HEK293 (cell line): ENCODE results near the gene SLC34A3.

Experiments
- CTCF ChIA-PET: fragments of 350-600 bp; formaldehyde crosslinking; extraction: SDS; loops from one replicate; lab custom pipeline; 2021; ENCODE audit warnings: antibody characterized with exemption; lab: Yijun Ruan, JAX
- POLR2A ChIA-PET: fragments of 300-600 bp; formaldehyde crosslinking; extraction: SDS; loops from one replicate; lab custom pipeline; 2020; ENCODE audit warnings: antibody characterized with exemption, inconsistent platforms; lab: Yijun Ruan, JAX
- H3K27ac ChIP-seq: fragments of 200-500 bp; sonication (Bioruptor generic); 2 replicates; pipeline ENCODE4 v1.5.1; 2014; ENCODE audit warnings: low read depth, low read length, control low read depth, inconsistent platforms; ENCODE audit errors: extremely low read depth
- H3K36me3 ChIP-seq, 2 experiments: fragments of 200-500 bp in 1 of 2; sonication (Bioruptor generic) in 1 of 2; 1 replicate in 1 of 2; 2 replicates in 1 of 2; pipeline ENCODE4 v1.5.1; 2014 to 2017; ENCODE audit warnings: inconsistent platforms in 2 of 2, low read length in 2 of 2; ENCODE audit not compliant: control insufficient read depth in 2 of 2, insufficient read depth in 1 of 2
- H3K4me1 ChIP-seq: fragments of 200-500 bp; sonication (Bioruptor generic); 2 replicates; pipeline ENCODE4 v1.5.1; 2014; ENCODE audit warnings: mild to moderate bottlenecking, low read length, inconsistent platforms; ENCODE audit not compliant: control insufficient read depth, insufficient read depth
- H3K4me3 ChIP-seq: 2 replicates; pipeline ENCODE4 v1.5.1; 2011; ENCODE audit warnings: low read depth, mild to moderate bottlenecking, control low read depth, low read length, moderate library complexity
- H3K9me3 ChIP-seq: fragments of 200-500 bp; sonication (Bioruptor generic); 2 replicates; pipeline ENCODE4 v1.5.1; 2014; ENCODE audit warnings: low read depth, low read length, inconsistent platforms; ENCODE audit not compliant: control insufficient read depth, insufficient read depth
- BCL11A ChIP-seq: fragments of 450-650 bp; formaldehyde crosslinking; IDR thresholded peaks from 2 replicates; pipeline ENCODE4 v1.5.1; 2016; ENCODE audit warnings: low read depth, missing biosample characterization, missing genetic modification characterization
- GLIS2 ChIP-seq: fragments of 450-650 bp; formaldehyde crosslinking; IDR thresholded peaks from 2 replicates; pipeline ENCODE4 v1.5.1; 2016; ENCODE audit warnings: missing biosample characterization, missing genetic modification characterization
- HOXA7 ChIP-seq: sonication (generic); formaldehyde crosslinking; IDR thresholded peaks from 2 replicates; pipeline ENCODE4 v1.8.1; 2022; ENCODE audit warnings: missing genetic modification reagents, borderline replicate concordance
- KLF16 ChIP-seq: fragments of 450-650 bp; formaldehyde crosslinking; IDR thresholded peaks from 2 replicates; pipeline ENCODE4 v1.5.1; 2017; ENCODE audit warnings: missing biosample characterization, missing genetic modification characterization
- PRDM1 ChIP-seq: fragments of 450-650 bp; formaldehyde crosslinking; IDR thresholded peaks from 2 replicates; pipeline ENCODE4; 2016; ENCODE audit warnings: missing biosample characterization, missing genetic modification characterization
- RBAK ChIP-seq: fragments of 450-650 bp; formaldehyde crosslinking; IDR thresholded peaks from 2 replicates; pipeline ENCODE4 v1.5.1; 2016; ENCODE audit warnings: missing biosample characterization, missing genetic modification characterization
- ZFP69B ChIP-seq: fragments of 450-650 bp; formaldehyde crosslinking; IDR thresholded peaks from 2 replicates; pipeline ENCODE4 v1.5.1; 2016; ENCODE audit warnings: missing biosample characterization, missing genetic modification characterization
- ZNF223 ChIP-seq: fragments of 450-650 bp; formaldehyde crosslinking; IDR thresholded peaks from 2 replicates; pipeline ENCODE4 v1.5.1; 2016; ENCODE audit warnings: missing biosample characterization, missing genetic modification characterization
- ZNF274 ChIP-seq, 2 experiments: fragments of 200-500 bp in 1 of 2; fragments of 450-650 bp in 1 of 2; sonication (Bioruptor generic) in 1 of 2; formaldehyde crosslinking in 1 of 2; IDR thresholded peaks; 2 replicates each; pipeline versions ENCODE4 v1.5.1 to v1.6.1; 2014 to 2016; ENCODE audit warnings: borderline replicate concordance in 1 of 2, inconsistent platforms in 1 of 2, low read length in 1 of 2, missing biosample characterization in 1 of 2, missing genetic modification characterization in 1 of 2
- ZNF311 ChIP-seq: fragments of 450-650 bp; formaldehyde crosslinking; IDR thresholded peaks from 2 replicates; pipeline ENCODE4 v1.5.1; 2017; ENCODE audit warnings: missing biosample characterization, missing genetic modification characterization, borderline replicate concordance
- ZNF433 ChIP-seq: fragments of 450-650 bp; formaldehyde crosslinking; IDR thresholded peaks from 2 replicates; pipeline ENCODE4 v1.5.1; 2016; ENCODE audit warnings: missing biosample characterization, missing genetic modification characterization, low read depth
- ZNF658 ChIP-seq: fragments of 450-650 bp; formaldehyde crosslinking; IDR thresholded peaks from 2 replicates; pipeline ENCODE4; 2016; ENCODE audit warnings: missing biosample characterization, missing genetic modification characterization
- ZNF707 ChIP-seq: fragments of 450-650 bp; formaldehyde crosslinking; IDR thresholded peaks from 2 replicates; pipeline ENCODE4 v1.5.1; 2016; ENCODE audit warnings: missing biosample characterization, missing genetic modification characterization
- ZNF76 ChIP-seq: fragments of 450-650 bp; formaldehyde crosslinking; IDR thresholded peaks from 2 replicates; pipeline ENCODE4; 2016; ENCODE audit warnings: low read depth, missing biosample characterization, missing genetic modification characterization, borderline replicate concordance
- TF ChIP-seq, protein P1 (sequence below): fragments of 450-650 bp; formaldehyde crosslinking; optimal IDR thresholded peaks from 2 replicates; pipeline ENCODE3; 2016; ENCODE audit warnings: missing biosample characterization, mild to moderate bottlenecking, missing genetic modification characterization
- TF ChIP-seq, protein P2 (sequence below): fragments of 450-650 bp; IDR thresholded peaks from 2 replicates; pipeline ENCODE4 v1.5.1; 2018; ENCODE audit warnings: missing biosample characterization, missing genetic modification characterization
- TF ChIP-seq, protein P3 (sequence below): fragments of 450-650 bp; formaldehyde crosslinking; IDR thresholded peaks from 2 replicates; pipeline ENCODE4 v1.5.1; 2016; ENCODE audit warnings: missing biosample characterization, missing genetic modification characterization
- TF ChIP-seq, protein P4 (sequence below): fragments of 450-650 bp; formaldehyde crosslinking; IDR thresholded peaks from 2 replicates; pipeline ENCODE4 v1.5.1; 2016; ENCODE audit warnings: missing biosample characterization, missing genetic modification characterization
- TF ChIP-seq, protein P5 (sequence below): fragments of 450-650 bp; formaldehyde crosslinking; conservative IDR thresholded peaks from 2 replicates; pipeline ENCODE4 v1.5.1; 2016; ENCODE audit warnings: low read depth, missing biosample characterization, missing genetic modification characterization

SLC34A3 gene

DNA sequence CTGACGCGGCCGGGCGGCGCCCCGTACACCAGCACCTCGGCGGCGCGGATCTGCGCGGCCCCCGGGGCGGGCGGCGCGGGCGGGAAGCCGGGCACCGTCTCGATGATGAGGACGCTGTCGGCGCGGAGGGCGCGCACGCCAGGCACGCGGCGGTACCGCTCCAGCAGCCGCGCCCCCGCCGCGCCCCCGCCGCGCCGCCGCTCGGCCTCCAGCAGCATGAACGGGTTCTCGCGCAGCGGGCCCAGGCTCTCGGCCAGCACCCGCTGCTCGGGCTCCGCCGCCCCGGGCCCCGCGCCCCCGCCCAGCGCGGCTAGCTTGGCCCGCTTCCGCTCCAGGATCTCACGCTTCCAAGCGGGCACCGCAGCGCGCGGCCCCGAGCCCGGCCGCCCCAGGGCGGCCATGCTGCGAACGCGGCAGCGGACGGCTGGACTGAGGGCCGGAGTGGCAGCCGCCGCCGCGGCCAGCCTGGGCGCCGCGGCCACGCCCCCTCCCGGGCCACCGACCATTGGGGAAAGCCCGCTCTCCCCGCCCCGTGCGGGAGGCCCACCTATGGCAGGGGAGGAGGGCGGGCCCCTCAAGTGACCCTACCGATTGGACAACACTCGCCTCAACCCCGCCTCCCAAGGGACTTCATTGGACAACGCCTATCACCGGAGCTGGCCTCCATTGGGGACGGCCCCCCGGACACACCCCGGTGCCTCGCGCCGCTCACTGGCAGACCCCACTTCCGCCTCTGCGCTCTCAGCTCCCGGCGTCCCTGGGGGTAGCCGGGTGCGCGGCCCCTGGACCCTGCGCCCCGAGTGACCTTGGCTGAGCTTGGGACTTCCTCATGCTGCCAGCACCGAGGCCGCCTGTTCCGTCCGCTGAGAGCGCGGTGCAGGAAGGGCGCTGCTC is 30.1 kb upstream of the SLC34A3 start, which contains the start of gene TPRN (continued):
- TF ChIP-seq, protein P1, sequence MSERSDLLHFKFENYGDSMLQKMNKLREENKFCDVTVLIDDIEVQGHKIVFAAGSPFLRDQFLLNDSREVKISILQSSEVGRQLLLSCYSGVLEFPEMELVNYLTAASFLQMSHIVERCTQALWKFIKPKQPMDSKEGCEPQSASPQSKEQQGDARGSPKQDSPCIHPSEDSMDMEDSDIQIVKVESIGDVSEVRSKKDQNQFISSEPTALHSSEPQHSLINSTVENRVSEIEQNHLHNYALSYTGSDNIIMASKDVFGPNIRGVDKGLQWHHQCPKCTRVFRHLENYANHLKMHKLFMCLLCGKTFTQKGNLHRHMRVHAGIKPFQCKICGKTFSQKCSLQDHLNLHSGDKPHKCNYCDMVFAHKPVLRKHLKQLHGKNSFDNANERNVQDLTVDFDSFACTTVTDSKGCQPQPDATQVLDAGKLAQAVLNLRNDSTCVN (tag by site-specific recombination) = peak; percentile 88
- TF ChIP-seq ZNF433 (tag by site-specific recombination) = no peak

DNA sequence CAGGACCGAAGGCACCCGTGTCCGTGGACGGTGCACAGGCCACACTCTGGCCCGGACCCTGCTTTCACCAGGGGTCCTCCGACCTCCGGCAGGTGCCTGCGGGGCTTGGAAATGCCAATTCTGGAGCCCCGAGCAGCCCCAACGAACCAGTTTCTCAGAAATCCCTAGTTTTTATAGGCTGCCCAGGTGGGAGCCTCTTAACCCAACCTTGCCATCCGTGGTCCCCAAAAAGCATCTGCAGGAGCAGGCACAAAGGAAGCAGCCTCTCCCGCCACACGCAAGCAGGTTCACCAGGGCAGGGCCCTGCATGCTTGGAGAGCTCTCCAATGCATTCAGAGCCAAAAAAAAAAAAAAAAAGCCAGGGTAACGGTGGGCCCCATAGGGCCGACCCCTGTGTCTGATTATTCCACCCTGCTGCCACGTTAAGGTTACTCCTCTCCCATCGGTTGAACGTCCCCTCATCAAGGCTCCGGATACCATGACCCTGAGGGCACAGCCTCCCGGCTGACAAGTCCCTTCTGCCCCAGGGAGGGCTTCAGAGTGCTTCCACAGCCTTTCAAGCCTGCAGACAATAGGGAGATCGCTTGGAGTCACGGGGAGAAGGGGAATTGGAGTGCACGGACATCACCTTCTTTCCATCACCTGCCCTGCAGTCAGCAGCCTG is 29.4 kb upstream of the SLC34A3 start:
- Histone ChIP-seq H3K9me3 (no peaks in the 10 kb centered on the region), H3K4me1 (peaks cover 9% of the 10 kb centered on the region)
- POLR2A ChIA-PET = interaction anchor here (0.6 to 16.6 kb wide), 31 partner anchors 8 to 529 kb away, joined by 3 to 304 read pairs (median 5); partner anchors contain the start of genes ANAPC2, CYSRT1, GRIN1 and MAN1B1
- no peak for TF ChIP-seq GLIS2 (tag by site-specific recombination)
- no peak for TF ChIP-seq ZNF76 (tag by site-specific recombination)
- TF ChIP-seq ZFP69B (tag by site-specific recombination) = peak; percentile 65; the same call in 1 of the 2 replicates
- TF ChIP-seq HOXA7 (CRISPR knock-in tag) = no peak
- no peak for TF ChIP-seq ZNF658
- TF ChIP-seq, protein P2, sequence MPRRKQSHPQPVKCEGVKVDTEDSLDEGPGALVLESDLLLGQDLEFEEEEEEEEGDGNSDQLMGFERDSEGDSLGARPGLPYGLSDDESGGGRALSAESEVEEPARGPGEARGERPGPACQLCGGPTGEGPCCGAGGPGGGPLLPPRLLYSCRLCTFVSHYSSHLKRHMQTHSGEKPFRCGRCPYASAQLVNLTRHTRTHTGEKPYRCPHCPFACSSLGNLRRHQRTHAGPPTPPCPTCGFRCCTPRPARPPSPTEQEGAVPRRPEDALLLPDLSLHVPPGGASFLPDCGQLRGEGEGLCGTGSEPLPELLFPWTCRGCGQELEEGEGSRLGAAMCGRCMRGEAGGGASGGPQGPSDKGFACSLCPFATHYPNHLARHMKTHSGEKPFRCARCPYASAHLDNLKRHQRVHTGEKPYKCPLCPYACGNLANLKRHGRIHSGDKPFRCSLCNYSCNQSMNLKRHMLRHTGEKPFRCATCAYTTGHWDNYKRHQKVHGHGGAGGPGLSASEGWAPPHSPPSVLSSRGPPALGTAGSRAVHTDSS (tag by site-specific recombination) = no peak
- no peak for TF ChIP-seq ZNF274 (IDR thresholded peaks at IDR 0.05; ENCODE audit: low read length)
- no peak for TF ChIP-seq ZNF274 (tag by site-specific recombination; IDR thresholded peaks at IDR 0.05; ENCODE audit: borderline replicate concordance)
- TF ChIP-seq, protein P3, sequence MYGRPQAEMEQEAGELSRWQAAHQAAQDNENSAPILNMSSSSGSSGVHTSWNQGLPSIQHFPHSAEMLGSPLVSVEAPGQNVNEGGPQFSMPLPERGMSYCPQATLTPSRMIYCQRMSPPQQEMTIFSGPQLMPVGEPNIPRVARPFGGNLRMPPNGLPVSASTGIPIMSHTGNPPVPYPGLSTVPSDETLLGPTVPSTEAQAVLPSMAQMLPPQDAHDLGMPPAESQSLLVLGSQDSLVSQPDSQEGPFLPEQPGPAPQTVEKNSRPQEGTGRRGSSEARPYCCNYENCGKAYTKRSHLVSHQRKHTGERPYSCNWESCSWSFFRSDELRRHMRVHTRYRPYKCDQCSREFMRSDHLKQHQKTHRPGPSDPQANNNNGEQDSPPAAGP (tag by site-specific recombination) = no peak
- TF ChIP-seq BCL11A (tag by site-specific recombination) = 0 out of 2 replicates have a peak, but pooled peaks have one; percentile 10
- no peak for TF ChIP-seq ZNF223 (tag by site-specific recombination)
- no peak for TF ChIP-seq ZNF311 (tag by site-specific recombination)
- no peak for TF ChIP-seq KLF16 (tag by site-specific recombination)
- TF ChIP-seq, protein P4, sequence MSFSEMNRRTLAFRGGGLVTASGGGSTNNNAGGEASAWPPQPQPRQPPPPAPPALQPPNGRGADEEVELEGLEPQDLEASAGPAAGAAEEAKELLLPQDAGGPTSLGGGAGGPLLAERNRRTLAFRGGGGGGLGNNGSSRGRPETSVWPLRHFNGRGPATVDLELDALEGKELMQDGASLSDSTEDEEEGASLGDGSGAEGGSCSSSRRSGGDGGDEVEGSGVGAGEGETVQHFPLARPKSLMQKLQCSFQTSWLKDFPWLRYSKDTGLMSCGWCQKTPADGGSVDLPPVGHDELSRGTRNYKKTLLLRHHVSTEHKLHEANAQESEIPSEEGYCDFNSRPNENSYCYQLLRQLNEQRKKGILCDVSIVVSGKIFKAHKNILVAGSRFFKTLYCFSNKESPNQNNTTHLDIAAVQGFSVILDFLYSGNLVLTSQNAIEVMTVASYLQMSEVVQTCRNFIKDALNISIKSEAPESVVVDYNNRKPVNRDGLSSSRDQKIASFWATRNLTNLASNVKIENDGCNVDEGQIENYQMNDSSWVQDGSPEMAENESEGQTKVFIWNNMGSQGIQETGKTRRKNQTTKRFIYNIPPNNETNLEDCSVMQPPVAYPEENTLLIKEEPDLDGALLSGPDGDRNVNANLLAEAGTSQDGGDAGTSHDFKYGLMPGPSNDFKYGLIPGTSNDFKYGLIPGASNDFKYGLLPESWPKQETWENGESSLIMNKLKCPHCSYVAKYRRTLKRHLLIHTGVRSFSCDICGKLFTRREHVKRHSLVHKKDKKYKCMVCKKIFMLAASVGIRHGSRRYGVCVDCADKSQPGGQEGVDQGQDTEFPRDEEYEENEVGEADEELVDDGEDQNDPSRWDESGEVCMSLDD (tag by site-specific recombination) = peak; percentile 31; the same call in 1 of the 2 replicates
- TF ChIP-seq, protein P5, sequence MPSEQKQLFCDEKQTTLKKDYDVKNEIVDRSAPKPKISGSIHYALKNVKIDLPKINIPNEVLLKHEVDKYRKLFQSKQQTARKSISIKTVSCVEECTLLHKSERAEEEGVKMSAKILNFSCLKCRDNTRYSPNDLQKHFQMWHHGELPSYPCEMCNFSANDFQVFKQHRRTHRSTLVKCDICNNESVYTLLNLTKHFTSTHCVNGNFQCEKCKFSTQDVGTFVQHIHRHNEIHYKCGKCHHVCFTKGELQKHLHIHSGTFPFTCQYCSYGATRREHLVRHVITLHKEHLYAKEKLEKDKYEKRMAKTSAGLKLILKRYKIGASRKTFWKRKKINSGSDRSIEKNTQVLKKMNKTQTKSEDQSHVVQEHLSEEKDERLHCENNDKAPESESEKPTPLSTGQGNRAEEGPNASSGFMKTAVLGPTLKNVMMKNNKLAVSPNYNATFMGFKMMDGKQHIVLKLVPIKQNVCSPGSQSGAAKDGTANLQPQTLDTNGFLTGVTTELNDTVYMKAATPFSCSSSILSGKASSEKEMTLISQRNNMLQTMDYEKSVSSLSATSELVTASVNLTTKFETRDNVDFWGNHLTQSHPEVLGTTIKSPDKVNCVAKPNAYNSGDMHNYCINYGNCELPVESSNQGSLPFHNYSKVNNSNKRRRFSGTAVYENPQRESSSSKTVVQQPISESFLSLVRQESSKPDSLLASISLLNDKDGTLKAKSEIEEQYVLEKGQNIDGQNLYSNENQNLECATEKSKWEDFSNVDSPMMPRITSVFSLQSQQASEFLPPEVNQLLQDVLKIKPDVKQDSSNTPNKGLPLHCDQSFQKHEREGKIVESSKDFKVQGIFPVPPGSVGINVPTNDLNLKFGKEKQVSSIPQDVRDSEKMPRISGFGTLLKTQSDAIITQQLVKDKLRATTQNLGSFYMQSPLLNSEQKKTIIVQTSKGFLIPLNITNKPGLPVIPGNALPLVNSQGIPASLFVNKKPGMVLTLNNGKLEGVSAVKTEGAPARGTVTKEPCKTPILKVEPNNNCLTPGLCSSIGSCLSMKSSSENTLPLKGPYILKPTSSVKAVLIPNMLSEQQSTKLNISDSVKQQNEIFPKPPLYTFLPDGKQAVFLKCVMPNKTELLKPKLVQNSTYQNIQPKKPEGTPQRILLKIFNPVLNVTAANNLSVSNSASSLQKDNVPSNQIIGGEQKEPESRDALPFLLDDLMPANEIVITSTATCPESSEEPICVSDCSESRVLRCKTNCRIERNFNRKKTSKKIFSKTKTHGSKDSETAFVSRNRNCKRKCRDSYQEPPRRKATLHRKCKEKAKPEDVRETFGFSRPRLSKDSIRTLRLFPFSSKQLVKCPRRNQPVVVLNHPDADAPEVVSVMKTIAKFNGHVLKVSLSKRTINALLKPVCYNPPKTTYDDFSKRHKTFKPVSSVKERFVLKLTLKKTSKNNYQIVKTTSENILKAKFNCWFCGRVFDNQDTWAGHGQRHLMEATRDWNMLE (tag by site-specific recombination) = no peak
- no peak for TF ChIP-seq RBAK (tag by site-specific recombination)
- no peak for TF ChIP-seq ZNF707 (tag by site-specific recombination)
- no peak for TF ChIP-seq PRDM1 (tag by site-specific recombination)

More for the DNA sequence above, 29.4 kb upstream of the SLC34A3 start:
- Histone ChIP-seq H3K36me3 (peaks cover 0 to 3% of the 10 kb centered on the region in 2 experiments; a peak in 1 of 3 replicates), H3K27ac (peak overlapping the region; percentile 35; the same call in 1 of the 2 replicates), H3K4me3 (peak overlapping the region; percentile 86)
- CTCF ChIA-PET = interaction anchor here (0.6 to 1.1 kb wide), 6 partner anchors 12 to 413 kb away, joined by 3 to 5 read pairs (median 3); partner anchors contain the start of genes ANAPC2, RNF224 and SSNA1
